Activated CD8-positive, alpha-beta memory T cell treated with anti-CD3 and anti-CD28 coated beads, Interleukin-2, amount 50 U/mL, for 24 hours (primary cell): ENCODE results near the gene GLT1D1.

ENCODE experiments used
- DNase-seq: peaks from one replicate; pipeline ENCODE4 v3.0.0-alpha.2; 2020; ENCODE audit errors: extremely low read depth

GLT1D1 gene

DNA sequence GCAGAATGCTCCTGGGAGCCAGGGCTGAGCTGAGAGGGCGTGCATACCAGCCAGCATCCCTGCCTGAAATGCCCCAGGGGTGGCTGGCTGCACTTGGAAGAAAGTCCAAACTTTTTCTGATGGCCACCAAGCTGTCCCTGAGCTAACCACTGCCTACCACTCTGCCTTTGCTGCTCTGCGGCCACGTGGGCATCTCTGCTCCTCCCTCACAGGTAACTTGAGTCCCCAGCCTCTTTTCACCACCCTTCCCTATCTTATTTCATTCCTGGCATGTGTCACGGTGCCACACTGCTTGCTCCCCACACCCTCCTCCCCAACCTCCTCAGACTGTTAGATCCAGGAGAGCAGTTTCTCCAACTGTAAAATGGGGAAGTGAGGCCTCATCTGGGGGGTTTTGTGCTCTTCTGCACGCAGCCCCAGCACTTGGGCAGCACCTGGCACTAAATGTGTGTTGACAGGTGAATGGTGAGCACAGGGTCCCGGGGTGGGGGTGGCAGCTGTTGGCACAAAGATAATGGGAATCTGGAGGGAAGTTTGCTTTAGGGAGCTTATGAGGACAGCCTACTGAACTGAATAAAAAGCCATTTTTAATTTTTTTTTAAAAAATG is 113.0 kb downstream of the GLT1D1 start:
- no peak for DNase-seq

- DNase-seq: no peak
Observed at GRCh38 chr12:128968668-128969067, 115.4 kb downstream of the GLT1D1 start.

- DNase-seq: no peak
Observed at GRCh38 chr12:128969480-128970055, 116.3 kb downstream of the GLT1D1 start.

DNA sequence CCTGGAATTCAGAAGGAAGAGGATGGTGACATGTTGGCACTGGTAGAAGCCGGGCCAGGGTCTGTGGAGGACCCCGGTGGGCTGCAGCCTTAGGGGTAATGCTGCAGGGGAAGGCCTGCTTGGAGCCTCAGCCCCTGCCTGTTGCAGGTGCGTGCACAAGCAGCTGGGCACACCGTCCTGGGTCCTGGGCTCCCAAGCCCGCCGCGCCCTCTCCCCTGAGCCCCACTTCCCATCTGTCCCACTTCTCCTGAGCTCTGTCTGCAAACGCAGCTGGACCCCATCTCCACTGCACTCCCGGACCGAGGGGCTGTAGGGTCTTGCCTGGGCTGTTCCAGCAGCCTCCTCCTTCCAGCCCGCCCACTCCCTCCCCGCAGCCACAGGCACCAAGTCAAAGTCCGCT is 116.8 kb downstream of the GLT1D1 start:
- DNase-seq: no peak

GRCh38 chr12:128970941-128971340 is 117.7 kb downstream of the GLT1D1 start:
- DNase-seq: no peak

GRCh38 chr12:128971802-128972201 is 118.5 kb downstream of the GLT1D1 start:
- no peak for DNase-seq

DNA sequence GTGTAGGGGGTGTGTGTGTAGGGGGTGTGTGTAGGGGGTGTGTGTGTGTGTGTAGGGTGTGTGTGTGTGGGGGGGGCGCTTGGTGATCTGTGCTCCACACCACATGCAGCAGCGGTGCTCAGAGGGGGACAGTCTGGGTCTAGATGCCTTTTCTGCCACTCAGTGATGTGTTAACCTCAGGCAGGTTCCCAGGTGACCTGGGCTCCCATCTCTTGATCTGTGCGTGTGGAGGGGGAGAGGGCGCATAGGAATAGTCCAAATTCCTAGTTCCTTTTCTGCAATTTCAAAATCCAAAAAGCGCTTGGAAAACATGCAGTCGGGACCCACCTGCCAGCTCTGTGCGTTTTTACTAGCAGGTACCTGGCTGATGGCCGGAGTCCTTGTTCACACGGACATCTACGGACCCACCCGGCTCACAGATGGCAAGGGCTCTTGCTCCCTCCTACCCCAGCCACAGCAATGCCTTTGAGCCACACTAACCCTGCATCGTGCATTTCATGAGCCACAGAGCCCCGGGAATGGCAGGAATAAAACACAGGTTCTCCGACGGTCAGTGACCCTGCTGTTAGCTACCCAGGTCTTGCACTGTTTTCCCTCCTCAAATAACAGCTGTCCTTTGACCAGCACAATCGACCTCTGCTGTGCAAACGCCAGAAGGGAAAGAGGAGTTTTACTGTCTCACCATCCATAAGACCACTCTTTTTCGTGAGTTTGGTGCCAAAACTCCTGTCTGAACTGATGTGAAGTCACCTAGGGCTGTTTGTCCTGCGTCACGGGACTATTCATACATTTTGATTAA is 120.8 kb downstream of the GLT1D1 start:
- no peak for DNase-seq

- DNase-seq: no peak
Observed at GRCh38 chr12:128974881-128975280, 121.6 kb downstream of the GLT1D1 start.

- DNase-seq: no peak
Observed at GRCh38 chr12:128976120-128976738, 123.0 kb downstream of the GLT1D1 start.

DNA sequence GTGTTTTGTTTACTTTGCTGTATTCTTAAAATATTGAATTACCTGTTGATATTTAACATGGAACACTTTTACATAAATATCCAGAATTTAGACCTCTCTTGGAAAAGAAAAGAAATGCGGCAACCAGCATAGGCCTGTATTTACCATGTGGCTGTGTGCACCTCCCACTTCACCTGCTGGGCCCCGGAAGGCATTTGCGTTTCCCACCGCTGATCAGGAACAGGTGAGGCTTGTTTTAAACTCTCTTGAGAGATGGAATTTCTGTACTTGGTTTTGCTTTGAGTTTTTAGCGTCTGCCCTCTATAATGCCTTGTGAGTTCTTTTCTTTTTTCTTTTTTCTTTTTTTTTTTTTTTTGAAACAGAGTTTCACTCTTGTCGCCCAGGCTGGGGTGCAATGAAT is 124.2 kb downstream of the GLT1D1 start:
- DNase-seq: no peak

- DNase-seq: no peak
Observed at GRCh38 chr12:128978067-128978466, 124.8 kb downstream of the GLT1D1 start.

DNA sequence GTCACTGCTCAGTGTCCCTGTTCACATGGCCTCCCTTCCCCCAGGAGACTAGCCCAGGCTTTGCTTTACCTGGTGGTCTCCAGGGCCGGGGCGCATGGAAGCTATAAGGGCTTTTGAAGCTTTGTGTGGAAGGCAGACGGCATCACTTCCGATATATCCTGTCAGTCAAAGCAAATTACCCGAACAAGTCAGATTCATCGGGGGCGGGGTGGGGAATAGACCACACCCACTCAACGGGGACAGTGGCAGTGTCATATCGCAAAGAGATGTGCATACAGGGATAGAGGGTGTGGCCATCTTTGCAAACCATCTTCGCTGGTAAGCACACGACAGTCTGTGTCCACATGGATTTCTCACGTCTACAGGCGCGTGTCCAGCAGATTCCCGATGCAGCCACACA is 127.3 kb downstream of the GLT1D1 start:
- DNase-seq: no peak

DNA sequence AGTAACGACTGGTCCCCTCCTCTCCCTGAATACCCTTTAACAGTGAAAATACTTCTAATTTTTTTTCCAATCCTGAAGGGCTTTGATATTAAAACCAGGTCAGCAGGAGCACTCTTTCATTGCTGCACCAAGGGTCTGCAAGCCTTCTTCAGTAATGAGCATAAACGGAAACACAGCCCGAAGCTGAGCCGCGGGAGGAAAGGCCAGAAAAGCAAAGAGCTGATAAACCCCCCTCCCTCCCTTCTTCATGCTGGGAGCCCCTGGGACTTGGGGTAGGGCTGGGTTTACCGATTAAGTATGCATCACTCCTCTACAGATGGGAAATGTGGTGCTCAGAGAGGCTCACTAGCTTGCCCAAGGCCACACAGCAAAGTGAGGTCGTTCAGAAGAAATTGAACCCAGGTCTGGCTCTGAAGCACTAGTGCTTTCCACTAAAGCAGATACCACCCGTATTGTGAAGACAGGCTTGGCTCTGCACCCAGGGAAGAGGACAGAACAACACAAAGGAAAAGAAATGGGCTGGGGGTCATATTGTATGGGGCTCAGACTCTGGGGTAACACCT is 128.8 kb downstream of the GLT1D1 start:
- no peak for DNase-seq

- no peak for DNase-seq
Observed at GRCh38 chr12:128982933-128983332, 129.7 kb downstream of the GLT1D1 start.

- DNase-seq: no peak
Observed at GRCh38 chr12:128983371-128983770, 130.1 kb downstream of the GLT1D1 start.

DNA sequence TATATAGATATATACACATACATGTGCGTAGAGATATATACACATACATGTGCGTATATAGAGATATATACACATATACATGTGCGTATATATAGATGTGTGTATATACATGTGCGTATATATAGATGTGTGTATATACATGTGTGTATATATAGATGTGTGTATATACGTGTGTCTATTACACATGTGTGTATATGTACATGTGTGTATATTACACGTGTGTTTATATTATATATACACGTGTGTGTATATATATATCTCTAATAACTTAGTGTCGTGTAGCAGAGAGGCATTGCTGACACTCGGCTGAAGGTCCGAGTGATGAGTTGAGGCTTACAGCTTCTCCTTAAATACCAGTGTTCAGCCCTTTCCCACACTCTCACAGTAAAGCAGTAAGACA is 133.7 kb downstream of the GLT1D1 start:
- no peak for DNase-seq

DNA sequence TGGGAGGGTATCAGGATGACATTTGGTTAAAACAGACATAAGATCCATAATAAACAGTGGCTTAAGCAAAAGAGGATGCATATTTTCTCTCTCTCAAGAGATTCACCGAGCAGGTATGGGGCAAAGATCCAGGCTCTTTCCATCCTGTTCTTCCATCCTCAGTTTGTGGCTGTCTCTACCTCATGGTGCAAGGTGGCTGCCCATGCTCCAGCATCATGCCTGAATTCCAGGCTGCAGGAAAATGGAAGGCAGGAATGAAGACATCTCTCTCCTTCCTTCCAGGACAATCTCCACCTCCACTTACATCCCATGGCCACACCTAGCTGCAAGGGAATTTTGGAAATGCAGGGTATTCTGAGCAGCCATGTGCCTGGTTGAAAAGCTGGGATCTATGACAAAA is 136.0 kb downstream of the GLT1D1 start:
- no peak for DNase-seq

GRCh38 chr12:128991716-128992115 is 138.4 kb downstream of the GLT1D1 start:
- DNase-seq: no peak

- no peak for DNase-seq
Observed at GRCh38 chr12:128992116-128992515, 138.8 kb downstream of the GLT1D1 start.

DNA sequence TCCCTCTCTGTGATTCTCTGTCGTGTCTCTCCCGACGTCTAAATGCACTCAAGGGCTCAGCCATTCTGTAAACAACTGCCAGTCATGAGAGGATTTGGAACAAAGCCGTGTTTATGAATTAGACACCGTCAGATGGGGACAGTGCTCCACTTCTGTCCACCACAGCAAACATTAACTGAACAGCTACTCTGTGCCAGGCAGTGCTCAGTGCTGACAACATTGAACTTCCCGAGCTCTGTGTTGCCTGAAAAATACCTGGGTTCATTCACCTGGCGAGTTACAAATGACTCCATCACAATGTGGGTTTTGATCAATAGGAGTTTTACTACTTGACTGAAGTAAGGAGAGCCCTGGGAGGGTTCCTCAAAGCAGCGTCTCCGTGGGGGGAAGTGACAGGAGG is 139.3 kb downstream of the GLT1D1 start:
- no peak for DNase-seq

DNA sequence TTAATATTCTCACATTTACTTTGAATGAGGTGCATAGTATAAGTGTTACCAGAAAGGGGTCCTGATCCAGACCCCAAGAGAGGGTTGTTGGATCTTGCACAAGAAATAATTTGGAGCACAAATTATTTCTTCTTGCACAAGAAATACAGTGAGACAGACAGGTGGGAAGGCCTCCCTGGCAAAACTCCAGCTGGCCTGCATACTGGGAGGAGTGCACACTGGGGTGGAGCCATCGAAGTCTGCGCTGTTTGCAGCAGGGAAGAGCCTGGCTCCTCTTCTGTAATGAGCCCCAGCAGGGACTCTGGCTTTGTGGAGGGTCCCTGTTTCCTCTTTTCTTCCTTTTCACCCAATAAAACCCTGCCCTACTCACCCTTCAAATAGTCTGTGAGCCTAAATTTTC is 141.6 kb downstream of the GLT1D1 start:
- no peak for DNase-seq

- DNase-seq: no peak
Observed at GRCh38 chr12:128995619-128996018, 142.3 kb downstream of the GLT1D1 start.
